Trophoblast cell (in vitro differentiated cells and primary cell): ENCODE results near the gene LYPD3.

ENCODE experiments used
- DNase-seq, 2 donors: peaks; one replicate each; pipeline ENCODE4 v3.0.0-alpha.2; 2016
- H2AFZ ChIP-seq: 2 replicates; pipeline ENCODE4 v1.6.1; 2013; ENCODE audit warnings: low read length, moderate library complexity, mild to moderate bottlenecking; ENCODE audit not compliant: insufficient read depth, poor library complexity
- H2AK5ac ChIP-seq: 2 replicates; pipeline ENCODE4 v1.6.1; 2013; ENCODE audit warnings: mild to moderate bottlenecking, low read length
- H2BK120ac ChIP-seq: 2 replicates; pipeline ENCODE4 v1.6.1; 2013; ENCODE audit warnings: low read length, mild to moderate bottlenecking, moderate library complexity; ENCODE audit not compliant: insufficient read depth, poor library complexity
- H2BK12ac ChIP-seq: 2 replicates; pipeline ENCODE4 v1.6.1; 2013; ENCODE audit warnings: mild to moderate bottlenecking, low read length, moderate library complexity
- H2BK5ac ChIP-seq: 2 replicates; pipeline ENCODE4 v1.6.1; 2013; ENCODE audit warnings: low read length, low read depth, moderate library complexity, mild to moderate bottlenecking; ENCODE audit not compliant: poor library complexity
- H3K14ac ChIP-seq: 2 replicates; pipeline ENCODE4 v1.6.1; 2013; ENCODE audit warnings: mild to moderate bottlenecking, low read length
- H3K18ac ChIP-seq: 2 replicates; pipeline ENCODE4 v1.6.1; 2013; ENCODE audit warnings: mild to moderate bottlenecking, low read length
- H3K23ac ChIP-seq: 2 replicates; pipeline ENCODE4 v1.6.1; 2013; ENCODE audit warnings: low read length
- H3K27ac ChIP-seq: 2 replicates; pipeline ENCODE4 v1.5.1; 2013; ENCODE audit warnings: low read depth, mild to moderate bottlenecking, inconsistent platforms, low read length, moderate library complexity
- H3K27me3 ChIP-seq: 2 replicates; pipeline ENCODE4 v1.6.1; 2013; ENCODE audit warnings: inconsistent platforms, mild to moderate bottlenecking, low read length, moderate library complexity; ENCODE audit not compliant: insufficient read depth
- H3K36me3 ChIP-seq, 2 experiments: 1 replicate in 1 of 2; 2 replicates in 1 of 2; pipeline ENCODE4 v1.6.1; 2013; ENCODE audit warnings: low read length in 2 of 2, mild to moderate bottlenecking in 2 of 2, moderate library complexity in 1 of 2; ENCODE audit not compliant: insufficient read depth in 2 of 2, control insufficient read depth in 1 of 2
- H3K4ac ChIP-seq: 2 replicates; pipeline ENCODE4 v1.6.1; 2013; ENCODE audit warnings: low read depth, mild to moderate bottlenecking, low read length, moderate library complexity
- H3K4me1 ChIP-seq, 2 experiments: 1 replicate in 1 of 2; 2 replicates in 1 of 2; pipeline ENCODE4 v1.6.1; 2013; ENCODE audit warnings: low read length in 2 of 2, mild to moderate bottlenecking in 2 of 2, moderate library complexity in 1 of 2; ENCODE audit not compliant: insufficient read depth in 2 of 2, control insufficient read depth in 1 of 2
- H3K4me2 ChIP-seq: 2 replicates; pipeline ENCODE4 v1.6.1; 2013; ENCODE audit warnings: inconsistent platforms, mild to moderate bottlenecking, low read length, moderate library complexity
- H3K4me3 ChIP-seq: 2 replicates; pipeline ENCODE4 v1.5.1; 2013; ENCODE audit warnings: mild to moderate bottlenecking, low read depth, low read length, inconsistent platforms
- H3K79me1 ChIP-seq: one replicate; pipeline ENCODE4 v1.6.1; 2013; ENCODE audit warnings: low read length
- H3K79me2 ChIP-seq: 2 replicates; pipeline ENCODE4 v1.6.1; 2013; ENCODE audit warnings: low read length, mild to moderate bottlenecking; ENCODE audit not compliant: control insufficient read depth, insufficient read depth, poor library complexity
- H3K9ac ChIP-seq: 2 replicates; pipeline ENCODE4 v1.6.1; 2013; ENCODE audit warnings: mild to moderate bottlenecking, low read length
- H3K9me3 ChIP-seq: 2 replicates; pipeline ENCODE4 v1.6.1; 2013; ENCODE audit warnings: low read depth, mild to moderate bottlenecking, control low read depth, inconsistent platforms, low read length; ENCODE audit not compliant: insufficient read depth
- H4K12ac ChIP-seq: 2 replicates; pipeline ENCODE4 v1.6.1; 2013; ENCODE audit warnings: low read depth, mild to moderate bottlenecking, low read length, moderate library complexity
- H4K8ac ChIP-seq: 2 replicates; pipeline ENCODE4 v1.6.1; 2013; ENCODE audit warnings: low read depth, mild to moderate bottlenecking, low read length, moderate library complexity
- H4K91ac ChIP-seq: one replicate; pipeline ENCODE4 v1.6.1; 2013; ENCODE audit warnings: low read depth, mild to moderate bottlenecking, low read length, moderate library complexity
- WGBS: extraction: QIAGEN DNeasy Blood & Tissue Kit; methylation state at CpG from one replicate; pipeline ENCODE4 v1.1.7; 2013; ENCODE audit warnings: missing lambda C conversion rate; ENCODE audit not compliant: insufficient read length, insufficient coverage; ENCODE audit errors: extremely low coverage; 5-methylcytosine and 5-hydroxymethylcytosine counted together

LYPD3 gene

GRCh38 chr19:43488179-43488578 is 22.8 kb upstream of the LYPD3 start:
- Histone ChIP-seq H3K79me2 (no peaks in the 10 kb centered on the region), H3K9ac (no peak overlapping the region), H3K27me3 (no peaks in the 10 kb centered on the region), H2AFZ (no peak overlapping the region), H2BK12ac (no peak overlapping the region), H3K79me1 (no peaks in the 10 kb centered on the region), H4K12ac (no peak overlapping the region), H3K27ac (no peak overlapping the region), H3K4ac (no peak overlapping the region), H3K23ac (no peak overlapping the region), H4K8ac (no peak overlapping the region), H2AK5ac (no peak overlapping the region), H3K18ac (no peak overlapping the region), H3K4me1 (no peaks in the 10 kb centered on the region), H2BK5ac (no peak overlapping the region), H3K4me2 (no peak overlapping the region), H3K36me3 (peaks cover 1 to 3% of the 10 kb centered on the region in 2 experiments), H2BK120ac (no peak overlapping the region), H3K4me3 (no peak overlapping the region), H3K14ac (no peak overlapping the region), H3K9me3 (no peaks in the 10 kb centered on the region), H4K91ac (no peak overlapping the region)
- no peak for DNase-seq
- WGBS: no CpG with 5 or more reads among the region's 8 CpGs

GRCh38 chr19:43486412-43486811 is 21.0 kb upstream of the LYPD3 start:
- no peak overlapping the region for H4K12ac ChIP-seq

GRCh38 chr19:43485951-43486350 is 20.5 kb upstream of the LYPD3 start:
- Histone ChIP-seq H3K79me1 (no peaks in the 10 kb centered on the region), H2AFZ (no peak overlapping the region), H3K9me3 (no peaks in the 10 kb centered on the region), H3K4me3 (no peak overlapping the region), H3K18ac (no peak overlapping the region), H4K12ac (no peak overlapping the region), H3K9ac (no peak overlapping the region), H4K8ac (no peak overlapping the region), H3K14ac (no peak overlapping the region), H3K79me2 (no peaks in the 10 kb centered on the region), H3K4me2 (no peak overlapping the region), H2BK12ac (no peak overlapping the region), H3K23ac (no peak overlapping the region), H2BK5ac (no peak overlapping the region), H2AK5ac (no peak overlapping the region), H2BK120ac (no peak overlapping the region), H3K36me3 (peaks cover 1 to 3% of the 10 kb centered on the region in 2 experiments), H3K4me1 (peaks cover 0 to 3% of the 10 kb centered on the region in 2 experiments), H4K91ac (no peak overlapping the region), H3K4ac (no peak overlapping the region), H3K27ac (no peak overlapping the region), H3K27me3 (no peaks in the 10 kb centered on the region)
- WGBS: no CpG with 5 or more reads among the region's 6 CpGs
- DNase-seq: no peak

More at GRCh38 chr19:43486412-43486811, 21.0 kb upstream of the LYPD3 start:
- no peak overlapping the region for H2BK5ac ChIP-seq
- no peak overlapping the region for H3K18ac ChIP-seq
- H3K14ac ChIP-seq: no peak overlapping the region
- no peaks in the 10 kb centered on the region for H3K79me1 ChIP-seq
- no peak overlapping the region for H2AFZ ChIP-seq
- peaks cover 0 to 3% of the 10 kb centered on the region in 2 experiments for H3K4me1 ChIP-seq
- no peak overlapping the region for H3K27ac ChIP-seq
- no peak overlapping the region for H2BK12ac ChIP-seq
- no peaks in the 10 kb centered on the region for H3K9me3 ChIP-seq
- H3K23ac ChIP-seq: no peak overlapping the region
- no peaks in the 10 kb centered on the region for H3K79me2 ChIP-seq
- H4K91ac ChIP-seq: no peak overlapping the region
- no CpG with 5 or more reads among the region's 7 CpGs for WGBS
- H3K4me2 ChIP-seq: no peak overlapping the region
- H2BK120ac ChIP-seq: no peak overlapping the region
- no peak overlapping the region for H3K4ac ChIP-seq
- DNase-seq: no peak
- no peak overlapping the region for H3K9ac ChIP-seq
- no peak overlapping the region for H3K4me3 ChIP-seq
- H4K8ac ChIP-seq: no peak overlapping the region
- H3K36me3 ChIP-seq: peaks cover 1 to 3% of the 10 kb centered on the region in 2 experiments
- H2AK5ac ChIP-seq: no peak overlapping the region
- no peaks in the 10 kb centered on the region for H3K27me3 ChIP-seq

GRCh38 chr19:43483281-43483680 is 17.9 kb upstream of the LYPD3 start:
- H3K18ac ChIP-seq: no peak overlapping the region
- no peak overlapping the region for H3K4me2 ChIP-seq
- no peak overlapping the region for H2AK5ac ChIP-seq
- H3K36me3 ChIP-seq: peaks cover 1 to 5% of the 10 kb centered on the region in 2 experiments
- H2BK12ac ChIP-seq: no peak overlapping the region
- no peak overlapping the region for H3K9ac ChIP-seq
- H3K79me1 ChIP-seq: no peaks in the 10 kb centered on the region
- H3K27ac ChIP-seq: no peak overlapping the region
- H3K14ac ChIP-seq: no peak overlapping the region
- H3K27me3 ChIP-seq: no peaks in the 10 kb centered on the region
- H2AFZ ChIP-seq: no peak overlapping the region
- H3K9me3 ChIP-seq: no peaks in the 10 kb centered on the region
- no peak overlapping the region for H4K8ac ChIP-seq
- H2BK120ac ChIP-seq: no peak overlapping the region
- DNase-seq: peak; percentile 63 to 81
- no peak overlapping the region for H4K12ac ChIP-seq
- no CpG with 5 or more reads among the region's 6 CpGs for WGBS
- no peak overlapping the region for H3K23ac ChIP-seq
- no peak overlapping the region for H3K4ac ChIP-seq
- no peak overlapping the region for H4K91ac ChIP-seq
- no peak overlapping the region for H2BK5ac ChIP-seq
- peaks cover 0 to 3% of the 10 kb centered on the region in 2 experiments for H3K4me1 ChIP-seq
- no peak overlapping the region for H3K4me3 ChIP-seq
- H3K79me2 ChIP-seq: no peaks in the 10 kb centered on the region
